Astrocyte (in vitro differentiated cells and primary cell): Measurements from ENCODE around the gene SETD2. TPM values are rescaled to one million over a fixed set of nuclear protein-coding genes. Genes with fewer than 3 reads are reported as not detected.

ENCODE experiments used
- DNase-seq: peaks from one replicate; pipeline ENCODE4 v3.0.0-alpha.2; 2010; ENCODE audit warnings: low read depth
- FAIRE-seq: peaks from 2 replicates; lab custom pipeline; 2011; peaks lifted over from hg19 to GRCh38; lab: Jason Lieb, UNC
- H2AFZ ChIP-seq: 2 replicates; pipeline ENCODE4 v1.6.0; 2012; ENCODE audit warnings: low read depth, low read length, inconsistent platforms
- H3K27ac ChIP-seq: 2 replicates; pipeline ENCODE4 v1.5.1; 2011; ENCODE audit warnings: low read depth, low read length, inconsistent platforms
- H3K27me3 ChIP-seq: 2 replicates; pipeline ENCODE4 v1.6.0; 2011; ENCODE audit warnings: low read length, inconsistent platforms; ENCODE audit not compliant: insufficient read depth
- H3K36me3 ChIP-seq: 2 replicates; pipeline ENCODE4 v1.5.1; 2011; ENCODE audit warnings: low read length, inconsistent platforms; ENCODE audit not compliant: insufficient read depth
- H3K4me1 ChIP-seq: 2 replicates; pipeline ENCODE4 v1.5.1; 2011; ENCODE audit warnings: low read length, inconsistent platforms; ENCODE audit not compliant: insufficient read depth
- H3K4me2 ChIP-seq: 2 replicates; pipeline ENCODE4 v1.6.0; 2012; ENCODE audit warnings: low read length, inconsistent platforms
- H3K4me3 ChIP-seq: 2 replicates; pipeline ENCODE4 v1.5.1; 2011; ENCODE audit warnings: low read depth, mild to moderate bottlenecking, low read length, inconsistent platforms; ENCODE audit not compliant: insufficient read depth
- H3K79me2 ChIP-seq: 2 replicates; pipeline ENCODE4 v1.6.0; 2012; ENCODE audit warnings: mild to moderate bottlenecking, low read length, inconsistent platforms; ENCODE audit not compliant: insufficient read depth
- H3K9ac ChIP-seq: 2 replicates; pipeline ENCODE4 v1.6.0; 2012; ENCODE audit warnings: mild to moderate bottlenecking, low read length, inconsistent platforms
- H3K9me3 ChIP-seq: 2 replicates; pipeline ENCODE4 v1.5.1; 2012; ENCODE audit warnings: low read depth, mild to moderate bottlenecking, low read length, inconsistent platforms; ENCODE audit not compliant: insufficient read depth
- H4K20me1 ChIP-seq: 2 replicates; pipeline ENCODE4 v1.6.0; 2012; ENCODE audit warnings: low read length, inconsistent platforms; ENCODE audit not compliant: insufficient read depth
- H3K27ac Mint-ChIP-seq: one replicate; pipeline ENCODE4 v1.8.0; 2021; ENCODE audit warnings: mild to moderate bottlenecking, mixed read lengths; ENCODE audit not compliant: unreplicated experiment
- H3K27me3 Mint-ChIP-seq: one replicate; pipeline ENCODE4 v1.8.0; 2021; ENCODE audit warnings: low read depth, mixed read lengths; ENCODE audit not compliant: unreplicated experiment
- H3K36me3 Mint-ChIP-seq: one replicate; pipeline ENCODE4 v1.8.0; 2021; ENCODE audit warnings: low read depth, mixed read lengths; ENCODE audit not compliant: unreplicated experiment
- H3K4me1 Mint-ChIP-seq: one replicate; pipeline ENCODE4 v1.8.0; 2021; ENCODE audit warnings: low read depth, mixed read lengths; ENCODE audit not compliant: unreplicated experiment
- H3K4me3 Mint-ChIP-seq: one replicate; pipeline ENCODE4 v1.8.0; 2021; ENCODE audit warnings: mild to moderate bottlenecking, moderate library complexity, mixed read lengths; ENCODE audit not compliant: unreplicated experiment
- H3K9me3 Mint-ChIP-seq: one replicate; pipeline ENCODE4 v1.8.0; 2021; ENCODE audit warnings: mild to moderate bottlenecking, mixed read lengths; ENCODE audit not compliant: unreplicated experiment
- CTCF ChIP-seq: IDR thresholded peaks from 2 replicates; pipeline ENCODE4 v1.5.1; 2011; ENCODE audit warnings: low read depth, mild to moderate bottlenecking, inconsistent platforms, low read length, moderate library complexity; ENCODE audit not compliant: insufficient read depth
- EZH2 ChIP-seq: IDR thresholded peaks from 2 replicates; pipeline ENCODE4 v1.6.1; 2012; ENCODE audit warnings: mild to moderate bottlenecking, low read length, inconsistent platforms; ENCODE audit not compliant: insufficient read depth
- total RNA-seq: library from RNA; stranded (reverse); gene quantifications from 2 replicates; pipeline ENCODE4 v1.2.1, GENCODE V29; 2021

Gene SETD2
- total RNA-seq, 1 donor from 2014 or later = 46.5 TPM

DNA sequence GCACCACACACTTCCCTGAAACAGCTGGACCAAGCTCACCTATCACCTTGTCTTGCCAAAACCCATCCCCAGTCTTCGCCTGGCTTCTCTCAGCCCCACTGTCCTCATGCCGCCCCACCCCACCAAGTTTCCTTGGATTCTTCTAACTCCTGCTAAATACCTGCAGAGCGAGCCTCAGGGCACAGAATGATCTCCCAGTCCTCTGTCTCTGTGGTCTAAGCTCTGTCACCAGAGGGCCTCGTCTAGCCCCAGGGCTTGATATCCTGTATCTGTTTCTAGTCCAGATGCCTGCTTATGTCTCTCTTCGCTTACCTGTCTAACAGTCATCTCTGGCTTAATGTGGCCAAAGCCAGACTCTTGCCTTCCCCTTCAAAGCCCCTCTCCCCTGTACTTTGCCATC lies 197.1 kb downstream of the SETD2 start:
- Histone ChIP-seq H3K27me3 (no peaks in the 10 kb centered on the region), H3K9ac (no peak overlapping the region), H3K4me2 (no peak overlapping the region), H2AFZ (no peak overlapping the region), H4K20me1 (peaks cover 81% of the 10 kb centered on the region), H3K36me3 (no peaks in the 10 kb centered on the region), H3K79me2 (peaks cover 83% of the 10 kb centered on the region), H3K27ac (no peak overlapping the region), H3K9me3 (no peaks in the 10 kb centered on the region), H3K4me1 (peaks cover 3% of the 10 kb centered on the region), H3K4me3 (no peak overlapping the region)
- DNase-seq = no peak
- TF ChIP-seq CTCF = no peak
- no peak for TF ChIP-seq EZH2
- H3K9me3 Mint-ChIP-seq = no peaks in the 10 kb centered on the region
- H3K36me3 Mint-ChIP-seq = peaks cover 10% of the 10 kb centered on the region
- FAIRE-seq = no peak
- H3K27ac Mint-ChIP-seq = no peak overlapping the region
- no peaks in the 10 kb centered on the region for H3K27me3 Mint-ChIP-seq
- H3K4me3 Mint-ChIP-seq = peak overlapping the region; percentile 61
- H3K4me1 Mint-ChIP-seq = peaks cover 28% of the 10 kb centered on the region

Other genes with a start within 250 kb of the SETD2 start
- 26.2 and 29.0 TPM in 2 replicates for gene CCDC12, start 187.4 kb downstream of the SETD2 start, total RNA-seq
- gene NBEAL2, start 184.4 kb downstream of the SETD2 start, total RNA-seq = 11.4 and 14.8 TPM in 2 replicates
- gene KIF9, start 118.7 kb upstream of the SETD2 start, total RNA-seq = 7.5 and 8.1 TPM in 2 replicates
- 49.3 and 53.2 TPM in 2 replicates for gene KLHL18, start 118.8 kb upstream of the SETD2 start, total RNA-seq
- gene PTPN23, start 216.9 kb upstream of the SETD2 start, total RNA-seq = 40.3 and 40.4 TPM in 2 replicates